CD14-positive monocyte (primary cell): ENCODE data around the gene DPP6. TPM values are rescaled to one million over a fixed set of nuclear protein-coding genes. Genes with fewer than 3 reads are reported as not detected.
A peak's percentile ranks its signal among the peaks of the same experiment; 100 is the strongest.

Source experiments
- DNase-seq, 3 donors: peaks; one replicate each; pipeline ENCODE4 v3.0.0-alpha.2; 2011 to 2022
- H2AFZ ChIP-seq: 2 replicates; pipeline ENCODE4 v1.6.0; 2012; ENCODE audit warnings: mild to moderate bottlenecking, low read depth, low read length, inconsistent platforms; ENCODE audit not compliant: insufficient read depth, poor library complexity, severe bottlenecking
- H3K27ac ChIP-seq, 2 donors: 1 replicate in 1 of 2; 2 replicates in 1 of 2; pipeline ENCODE4 v1.5.1; 2012 to 2013; ENCODE audit warnings: low read length in 2 of 2, control low read depth in 1 of 2, inconsistent platforms in 1 of 2, low read depth in 1 of 2, mild to moderate bottlenecking in 1 of 2
- H3K27me3 ChIP-seq, 2 donors: one replicate each; pipeline versions ENCODE4 v1.6.0 to v1.6.1; 2011 to 2013; ENCODE audit warnings: low read length in 2 of 2; ENCODE audit not compliant: control insufficient read depth in 2 of 2, insufficient read depth in 2 of 2
- H3K36me3 ChIP-seq, 2 donors: replicated peaks in 1 of 2; 1 replicate in 1 of 2; 2 replicates in 1 of 2; pipeline versions ENCODE4 v1.5.1 to v1.6.1; 2012 to 2013; ENCODE audit warnings: low read length in 2 of 2, control low read depth in 1 of 2, inconsistent platforms in 1 of 2, mild to moderate bottlenecking in 1 of 2; ENCODE audit not compliant: insufficient read depth in 2 of 2, control insufficient read depth in 1 of 2
- H3K4me1 ChIP-seq, 2 donors: 1 replicate in 1 of 2; 2 replicates in 1 of 2; pipeline versions ENCODE4 v1.5.1 to v1.6.1; 2012 to 2013; ENCODE audit warnings: low read length in 2 of 2, control low read depth in 1 of 2, inconsistent platforms in 1 of 2, mild to moderate bottlenecking in 1 of 2, moderate library complexity in 1 of 2; ENCODE audit not compliant: insufficient read depth in 2 of 2, control insufficient read depth in 1 of 2
- H3K4me2 ChIP-seq: replicated peaks from 2 replicates; pipeline ENCODE3; 2012; ENCODE audit warnings: low read length, moderate library complexity, mild to moderate bottlenecking; ENCODE audit not compliant: poor library complexity, severe bottlenecking; ENCODE audit errors: extremely low read depth
- H3K4me3 ChIP-seq, 3 experiments: fragments of 200-600 bp in 1 of 3; sonication (generic) in 1 of 3; replicated peaks in 1 of 3; 1 replicate in 2 of 3; 2 replicates in 1 of 3; pipeline ENCODE4 v1.5.1; 2011 to 2013; ENCODE audit warnings: low read length in 3 of 3, mild to moderate bottlenecking in 3 of 3, control low read depth in 2 of 3, low read depth in 2 of 3, inconsistent platforms in 1 of 3, moderate library complexity in 1 of 3
- H3K79me2 ChIP-seq: 2 replicates; pipeline ENCODE4 v1.6.0; 2012; ENCODE audit warnings: mild to moderate bottlenecking, control low read depth, inconsistent platforms, low read length, moderate library complexity; ENCODE audit not compliant: insufficient read depth
- H3K9ac ChIP-seq: 2 replicates; pipeline ENCODE4 v1.6.0; 2017; ENCODE audit warnings: low read length, mild to moderate bottlenecking; ENCODE audit not compliant: insufficient read depth, poor library complexity, severe bottlenecking
- H3K9me3 ChIP-seq, 2 donors: replicated peaks in 1 of 2; 1 replicate in 1 of 2; 2 replicates in 1 of 2; pipeline versions ENCODE4 v1.5.1 to v1.6.1; 2012 to 2013; ENCODE audit warnings: low read length in 2 of 2, control low read depth in 1 of 2; ENCODE audit not compliant: control insufficient read depth in 1 of 2, insufficient read depth in 1 of 2
- H4K20me1 ChIP-seq: 2 replicates; pipeline ENCODE4 v1.6.0; 2012; ENCODE audit warnings: mild to moderate bottlenecking, low read length, control low read depth, moderate library complexity; ENCODE audit not compliant: insufficient read depth
- H3K27ac Mint-ChIP-seq, 7 donors: one replicate each; pipeline ENCODE4 v1.8.0; 2020; ENCODE audit warnings: mild to moderate bottlenecking in 7 of 7, mixed read lengths in 7 of 7, moderate library complexity in 6 of 7, inconsistent platforms in 2 of 7
- H3K27me3 Mint-ChIP-seq, 3 donors: one replicate each; pipeline ENCODE4 v1.8.0; 2021 to 2022; ENCODE audit warnings: low read depth in 3 of 3, mild to moderate bottlenecking in 3 of 3, mixed read lengths in 3 of 3, moderate library complexity in 3 of 3, inconsistent platforms in 1 of 3
- H3K36me3 Mint-ChIP-seq, 2 donors: one replicate each; pipeline ENCODE4 v1.8.0; 2020; ENCODE audit warnings: mixed read lengths in 2 of 2, inconsistent platforms in 1 of 2, mild to moderate bottlenecking in 1 of 2
- H3K4me1 Mint-ChIP-seq: one replicate; pipeline ENCODE4 v1.8.0; 2020; ENCODE audit warnings: mild to moderate bottlenecking, mixed read lengths
- H3K4me3 Mint-ChIP-seq, 2 donors: one replicate each; pipeline ENCODE4 v1.8.0; 2020; ENCODE audit warnings: mild to moderate bottlenecking in 2 of 2, mixed read lengths in 2 of 2, moderate library complexity in 1 of 2
- H3K9me3 Mint-ChIP-seq, 7 donors: one replicate each; pipeline ENCODE4 v1.8.0; 2020 to 2022; ENCODE audit warnings: mixed read lengths in 7 of 7, mild to moderate bottlenecking in 6 of 7, moderate library complexity in 6 of 7, inconsistent platforms in 2 of 7
- CTCF ChIP-seq: fragments of 200-600 bp; IDR thresholded peaks from one replicate; pipeline ENCODE4 v1.8.0; 2022; ENCODE audit warnings: antibody characterized with exemption, mild to moderate bottlenecking
- WGBS: methylation state at CpG from one replicate; pipeline ENCODE4 v1.1.5; 2013; ENCODE audit warnings: missing lambda C conversion rate; ENCODE audit not compliant: insufficient coverage; 5-methylcytosine and 5-hydroxymethylcytosine counted together
- intact Hi-C, 2 donors: fragments of 100-400 bp; cut with micrococcal nuclease; formaldehyde crosslinking; loops; one replicate each; pipeline versions ENCODE4 v1.15.0 to v1.15.1; 2023
- polyA plus RNA-seq, 3 donors: library from polyadenylated mRNA; depleted of rRNA in 1 of 3; unstranded in 2 of 3; stranded (reverse) in 1 of 3; fragments of 300-500 nt in 2 of 3; fragments of >200 nt in 1 of 3; fragmentation: Illumina TruSeq in 2 of 3; gene quantifications; 1 replicate in 2 of 3; 2 replicates in 1 of 3; pipeline ENCODE4 v1.2.3, GENCODE V29; 2012 to 2021

DPP6 gene
- polyA plus RNA-seq, 3 donors = not detected

GRCh38 chr7:154505362-154505761 lies 453.2 kb downstream of the DPP6 start:
- Mint-ChIP-seq H3K27ac (no peak overlapping the region), H3K4me3 (no peak overlapping the region), H3K27me3 (no peaks in the 10 kb centered on the region), H3K36me3 (no peaks in the 10 kb centered on the region), H3K4me1 (peaks cover 2% of the 10 kb centered on the region), H3K9me3 (peaks cover 0 to 12% (median 4%) of the 10 kb centered on the region in 7 donors)
- Histone ChIP-seq H3K9ac (no peak overlapping the region), H3K4me1 (no peaks in the 10 kb centered on the region), H3K9me3 (peaks cover 0 to 8% of the 10 kb centered on the region in 2 donors), H3K36me3 (no peaks in the 10 kb centered on the region), H3K4me3 (no peak overlapping the region), H3K27ac (no peak overlapping the region), H3K79me2 (no peaks in the 10 kb centered on the region), H3K4me2 (no peak overlapping the region), H4K20me1 (no peaks in the 10 kb centered on the region), H2AFZ (no peak overlapping the region), H3K27me3 (no peaks in the 10 kb centered on the region)
- intact Hi-C loops = no loop called here
- DNase-seq = peak in 1 of 3 donors; percentile 4
- no peak for TF ChIP-seq CTCF
- no CpG with 5 or more reads among the region's 4 CpGs for WGBS

GRCh38 chr7:154509192-154509591 lies 457.0 kb downstream of the DPP6 start:
- no peaks in the 10 kb centered on the region for H3K9me3 ChIP-seq
- Mint-ChIP-seq H3K27ac (no peak overlapping the region), H3K4me3 (no peak overlapping the region), H3K36me3 (no peaks in the 10 kb centered on the region), H3K9me3 (peaks cover 0 to 11% (median 3%) of the 10 kb centered on the region in 7 donors), H3K4me1 (peaks cover 2% of the 10 kb centered on the region), H3K27me3 (no peaks in the 10 kb centered on the region)
- no peak overlapping the region for H3K4me2 ChIP-seq
- H3K36me3 ChIP-seq = no peaks in the 10 kb centered on the region
- intact Hi-C loops = no loop called here
- no peak for TF ChIP-seq CTCF
- no peak overlapping the region for H2AFZ ChIP-seq
- no peaks in the 10 kb centered on the region for H4K20me1 ChIP-seq
- H3K4me3 ChIP-seq = no peak overlapping the region
- no peaks in the 10 kb centered on the region for H3K79me2 ChIP-seq
- H3K9ac ChIP-seq = no peak overlapping the region
- no peak overlapping the region for H3K27ac ChIP-seq
- H3K27me3 ChIP-seq = no peaks in the 10 kb centered on the region
- no CpG with 5 or more reads among the region's 3 CpGs for WGBS
- H3K4me1 ChIP-seq = no peaks in the 10 kb centered on the region
- no peak for DNase-seq
